ENCODE results near the gene UNC119. TPM values are rescaled to one million over a fixed set of nuclear protein-coding genes. Genes with fewer than 3 reads are reported as not detected.

UNC119 gene
- total RNA-seq, 4 donors from 2014 or later = 16.1 to 36.3 (median 23.2) TPM

GRCh38 chr17:28541439-28541838, 11.0 kb downstream of the UNC119 start:
- intact Hi-C loops (cut with DNase I) = loop anchor here (2.0 kb wide), 1 partner anchor 47 kb away; no protein-coding TSS in a partner anchor
- 89% methylated on average over 4 of the region's 4 CpGs for WGBS
- no peak for DNase-seq (ENCODE audit: extremely low spot score)
- H3K4me1 ChIP-seq = no peaks in the 10 kb centered on the region
- H3K27ac ChIP-seq (replicated peaks in 1 of 4) = no peak overlapping the region
- H3K4me3 ChIP-seq = no peak overlapping the region
- H3K9me3 ChIP-seq = no peaks in the 10 kb centered on the region
- no peaks in the 10 kb centered on the region for H3K27me3 ChIP-seq
- TF ChIP-seq EP300 (IDR thresholded peaks at IDR 0.05) = no peak
- TF ChIP-seq CTCF (IDR thresholded peaks at IDR 0.05) = no peak
- no peak for TF ChIP-seq POLR2AphosphoS5 (IDR thresholded peaks at IDR 0.05)
- TF ChIP-seq POLR2A (IDR thresholded peaks at IDR 0.05; ENCODE audit: low read depth) = no peak
- H3K36me3 ChIP-seq = peaks cover 0 to 5% (median 3%) of the 10 kb centered on the region in 4 donors

- 100% methylated on average over 1 of the region's 4 CpGs for WGBS
- Histone ChIP-seq H3K27me3 (no peaks in the 10 kb centered on the region), H3K27ac (replicated peaks in 1 of 4) (no peak overlapping the region), H3K9me3 (no peaks in the 10 kb centered on the region), H3K4me3 (no peak overlapping the region), H3K36me3 (no peaks in the 10 kb centered on the region), H3K4me1 (no peaks in the 10 kb centered on the region)
- intact Hi-C loops (cut with DNase I) = loop anchor here (2.0 kb wide), 1 partner anchor 45 kb away; no protein-coding TSS in a partner anchor
- TF ChIP-seq POLR2AphosphoS5 (IDR thresholded peaks at IDR 0.05) = no peak
- TF ChIP-seq CTCF (IDR thresholded peaks at IDR 0.05) = no peak
- TF ChIP-seq POLR2A (IDR thresholded peaks at IDR 0.05; ENCODE audit: low read depth) = no peak
- no peak for TF ChIP-seq EP300 (IDR thresholded peaks at IDR 0.05)
- no peak for DNase-seq (ENCODE audit: extremely low spot score)
Observed at GRCh38 chr17:28540231-28540630, 12.2 kb downstream of the UNC119 start.

- Histone ChIP-seq H3K9me3 (no peaks in the 10 kb centered on the region), H3K4me1 (no peaks in the 10 kb centered on the region), H3K27ac (replicated peaks in 1 of 4) (no peak overlapping the region), H3K27me3 (no peaks in the 10 kb centered on the region), H3K36me3 (no peaks in the 10 kb centered on the region), H3K4me3 (no peak overlapping the region)
- WGBS = 90% methylated on average over 11 of the region's 14 CpGs
- no peak for DNase-seq (ENCODE audit: extremely low spot score)
- intact Hi-C loops (cut with DNase I) = no loop called here
- TF ChIP-seq POLR2A (IDR thresholded peaks at IDR 0.05; ENCODE audit: low read depth) (no peak), CTCF (IDR thresholded peaks at IDR 0.05) (no peak), EP300 (IDR thresholded peaks at IDR 0.05) (no peak), POLR2AphosphoS5 (IDR thresholded peaks at IDR 0.05) (no peak)
Observed at GRCh38 chr17:28538296-28538895, 14.0 kb downstream of the UNC119 start.

GRCh38 chr17:28537219-28537610, 15.2 kb downstream of the UNC119 start:
- H3K27ac ChIP-seq (replicated peaks in 1 of 4) = no peak overlapping the region
- H3K4me1 ChIP-seq = no peaks in the 10 kb centered on the region
- peaks cover 0 to 10% (median 0%) of the 10 kb centered on the region in 4 donors for H3K27me3 ChIP-seq
- intact Hi-C loops (cut with DNase I) = no loop called here
- no peaks in the 10 kb centered on the region for H3K9me3 ChIP-seq
- DNase-seq (ENCODE audit: extremely low spot score) = no peak
- TF ChIP-seq POLR2AphosphoS5 (IDR thresholded peaks at IDR 0.05) (no peak), EP300 (IDR thresholded peaks at IDR 0.05) (no peak), POLR2A (IDR thresholded peaks at IDR 0.05; ENCODE audit: low read depth) (no peak), CTCF (IDR thresholded peaks at IDR 0.05) (no peak)
- WGBS = 71% methylated on average over 8 of the region's 12 CpGs
- H3K36me3 ChIP-seq = no peaks in the 10 kb centered on the region
- H3K4me3 ChIP-seq = no peak overlapping the region
